NCI-H2029 (cell line): Measurements from ENCODE around the gene BRICD5.

Source experiments
- DNase-seq: peaks from one replicate; lab custom pipeline; 2025; lab: John Stamatoyannopoulos, UW

The BRICD5 gene

DNA sequence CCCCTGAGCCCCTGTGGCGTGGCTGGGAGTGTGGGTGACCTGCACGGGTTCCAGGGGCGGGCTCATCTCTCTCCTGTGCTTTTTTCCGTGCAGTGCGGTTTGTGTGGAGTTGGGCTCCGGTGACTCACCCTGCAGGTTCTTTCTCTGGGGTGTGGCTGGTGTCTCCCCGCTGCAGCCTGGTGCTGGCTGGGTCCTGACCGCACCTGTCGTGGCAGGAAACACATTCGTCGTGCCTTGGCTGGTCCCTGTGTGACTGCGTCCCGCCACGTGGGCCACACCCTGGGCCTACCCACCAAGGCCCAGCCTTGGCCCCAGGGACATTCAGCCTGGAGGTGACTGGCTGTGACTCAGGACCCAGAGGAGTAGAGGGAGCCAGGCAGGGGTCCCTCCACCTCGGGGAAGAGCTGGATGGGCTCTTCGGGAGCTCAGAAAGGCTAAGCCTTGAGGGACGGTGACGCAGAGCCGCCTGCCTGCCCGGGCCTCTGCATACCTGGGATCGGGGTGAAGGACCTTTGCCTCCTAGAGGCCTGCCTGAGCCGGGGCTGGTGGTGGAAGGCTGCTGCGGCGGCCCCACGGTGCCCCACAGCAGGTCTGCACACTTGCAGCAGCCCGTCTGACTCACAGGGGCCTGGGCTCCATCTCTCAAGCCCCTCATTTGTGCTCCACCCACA is 47.3 kb downstream of the BRICD5 start:
- no peak for DNase-seq

DNA sequence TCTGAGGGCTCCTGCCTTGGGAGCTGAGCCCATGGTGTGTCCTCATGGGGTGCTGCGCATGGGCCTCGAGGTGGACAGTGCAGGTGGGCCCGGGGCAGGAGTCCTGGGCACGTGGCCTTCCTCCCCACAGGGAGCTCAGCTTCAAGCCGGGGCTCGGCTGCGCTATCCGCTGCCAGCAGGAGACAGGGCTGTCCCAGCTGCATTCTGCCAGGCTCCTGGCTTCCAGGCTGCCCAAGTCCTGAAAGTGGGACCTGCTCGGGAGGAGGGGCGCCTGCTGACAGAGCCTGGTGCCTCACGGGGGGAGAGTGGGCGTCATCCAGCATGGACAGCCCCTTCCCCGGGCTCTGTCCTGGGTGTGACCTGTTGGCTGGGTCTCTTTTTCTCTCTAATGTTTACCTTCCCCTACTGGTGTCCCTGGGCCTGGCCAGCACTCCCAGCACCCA is 48.0 kb downstream of the BRICD5 start:
- DNase-seq, result no peak

GRCh38 chr16:2161911-2162310 is 48.8 kb downstream of the BRICD5 start:
- DNase-seq, result no peak

GRCh38 chr16:2160915-2161551 is 49.6 kb downstream of the BRICD5 start:
- no peak for DNase-seq
